Esophagus muscularis mucosa (tissue), 4 donors: Measurements from ENCODE around the gene CYP4A22. TPM values are rescaled to one million over a fixed set of nuclear protein-coding genes. Genes with fewer than 3 reads are reported as not detected.
"Not testable (repeated sequence)": the region's sequence is repeated elsewhere in the genome, so short reads cannot be mapped to it uniquely, and the experiment has no call there.

ENCODE experiments used
- DNase-seq: peaks from one replicate; pipeline ENCODE4 v3.0.0-alpha.2; 2017; ENCODE audit errors: extremely low spot score
- H3K27ac ChIP-seq, 4 donors: fragments of 200-600 bp; sonication (generic); replicated peaks in 1 of 4; 1 replicate in 3 of 4; 2 replicates in 1 of 4; pipeline ENCODE4 v1.5.1; 2016 to 2019; ENCODE audit warnings: mild to moderate bottlenecking in 1 of 4
- H3K27me3 ChIP-seq, 4 donors: fragments of 200-600 bp; sonication (generic); one replicate each; pipeline versions ENCODE4 v1.5.1 to v1.6.0; 2016 to 2019
- H3K36me3 ChIP-seq, 4 donors: fragments of 200-600 bp; sonication (generic); one replicate each; pipeline ENCODE4 v1.5.1; 2016 to 2019
- H3K4me1 ChIP-seq, 4 donors: fragments of 200-600 bp; sonication (generic); one replicate each; pipeline ENCODE4 v1.5.1; 2016 to 2019
- H3K4me3 ChIP-seq, 4 donors: fragments of 200-600 bp; sonication (generic); 1 replicate in 2 of 4; 2 replicates in 2 of 4; pipeline ENCODE4 v1.5.1; 2016 to 2019; ENCODE audit warnings: mild to moderate bottlenecking in 4 of 4, moderate library complexity in 1 of 4
- H3K9me3 ChIP-seq, 4 donors: fragments of 200-600 bp; sonication (generic); 1 replicate in 3 of 4; 2 replicates in 1 of 4; pipeline ENCODE4 v1.5.1; 2016 to 2019
- EP300 ChIP-seq: sonication (generic); formaldehyde crosslinking; IDR thresholded peaks from one replicate; pipeline ENCODE4 v1.6.1; 2017; ENCODE audit warnings: antibody characterized with exemption
- POLR2A ChIP-seq: fragments of 450-650 bp; IDR thresholded peaks from one replicate; pipeline ENCODE4 v1.6.1; 2017; ENCODE audit warnings: antibody characterized with exemption, moderate library complexity, mild to moderate bottlenecking, low read depth
- POLR2AphosphoS5 ChIP-seq, 2 donors: sonication (generic); formaldehyde crosslinking; IDR thresholded peaks; one replicate each; pipeline ENCODE4 v1.6.1; 2017; ENCODE audit warnings: antibody characterized with exemption in 2 of 2
- WGBS: methylation state at CpG from one replicate; pipeline ENCODE4 v1.1.5; 2018; 5-methylcytosine and 5-hydroxymethylcytosine counted together
- intact Hi-C: fragments of 100-400 bp; cut with DNase I; formaldehyde crosslinking; loops from one replicate; pipeline ENCODE4 v1.15.1; 2023
- total RNA-seq, 4 donors: library from RNA; depleted of rRNA; stranded (reverse); fragments of >200 nt; gene quantifications; one replicate each; pipeline versions ENCODE4 v1.1.0 to v1.2.1, GENCODE V29; 2016
- TF ChIP-seq, protein P1 (sequence below), 3 experiments: fragments of 200-600 bp in 2 of 3; fragments of 450-650 bp in 1 of 3; sonication (generic) in 2 of 3; IDR thresholded peaks; one replicate each; pipeline ENCODE4 v1.5.1; 2017 to 2019; ENCODE audit warnings: antibody characterized with exemption in 3 of 3, mild to moderate bottlenecking in 2 of 3, moderate library complexity in 1 of 3

CYP4A22 gene
- under 1 TPM in 2 of 4 donors, not detected in 2; 0.19 to 0.46 TPM for total RNA-seq

DNA sequence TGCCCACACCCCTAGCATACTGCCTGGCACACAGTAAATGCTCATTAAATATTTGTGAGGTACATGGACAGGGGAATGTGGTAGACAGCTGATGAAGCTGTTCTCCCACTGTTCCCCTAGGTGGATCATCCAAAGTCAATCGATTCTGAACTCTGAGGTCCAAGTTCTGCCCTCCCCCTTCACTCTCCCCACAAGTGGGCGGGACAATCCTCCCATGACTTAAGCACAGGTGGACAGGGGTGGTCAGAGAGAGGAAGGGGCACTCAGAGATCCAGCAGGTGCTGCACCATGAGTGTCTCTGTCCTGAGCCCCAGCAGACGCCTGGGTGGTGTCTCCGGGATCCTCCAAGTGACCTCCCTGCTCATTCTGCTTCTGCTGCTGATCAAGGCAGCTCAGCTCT lies at the start of gene CYP4A22:
Gene CYP4A22, plus strand, starts transcription at position 244 of the 400 bp plus-strand sequence. Its CDS starts 45 bp downstream, at position 289.
- intact Hi-C loops, result no loop called here
- WGBS, result 81% methylated on average over 3 of the region's 4 CpGs

DNA sequence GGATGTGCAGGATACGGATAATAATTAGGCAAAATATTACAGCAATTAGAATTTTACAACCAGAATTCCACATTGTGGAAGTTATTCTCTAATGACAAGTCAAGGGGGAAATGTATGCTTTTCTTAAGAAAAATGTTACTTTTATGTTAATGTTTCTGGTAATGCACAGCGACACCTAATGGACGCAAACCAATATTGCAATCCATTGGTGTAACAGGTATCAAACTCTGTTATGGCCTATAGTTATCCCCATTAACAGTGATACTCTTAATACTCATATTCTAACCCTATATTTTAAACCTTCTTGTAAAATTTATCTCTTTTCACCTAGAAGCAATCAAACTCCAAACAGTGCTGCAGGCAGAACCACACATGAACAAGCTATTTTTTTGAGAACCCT lies 47.9 kb upstream of the CYP4A22 start:
- H3K27ac ChIP-seq, intact Hi-C loops, H3K4me3 ChIP-seq, H3K36me3 ChIP-seq, DNase-seq, H3K27me3 ChIP-seq, H3K4me1 ChIP-seq, H3K9me3 ChIP-seq: not testable (repeated sequence)
- TF ChIP-seq, protein P1, sequence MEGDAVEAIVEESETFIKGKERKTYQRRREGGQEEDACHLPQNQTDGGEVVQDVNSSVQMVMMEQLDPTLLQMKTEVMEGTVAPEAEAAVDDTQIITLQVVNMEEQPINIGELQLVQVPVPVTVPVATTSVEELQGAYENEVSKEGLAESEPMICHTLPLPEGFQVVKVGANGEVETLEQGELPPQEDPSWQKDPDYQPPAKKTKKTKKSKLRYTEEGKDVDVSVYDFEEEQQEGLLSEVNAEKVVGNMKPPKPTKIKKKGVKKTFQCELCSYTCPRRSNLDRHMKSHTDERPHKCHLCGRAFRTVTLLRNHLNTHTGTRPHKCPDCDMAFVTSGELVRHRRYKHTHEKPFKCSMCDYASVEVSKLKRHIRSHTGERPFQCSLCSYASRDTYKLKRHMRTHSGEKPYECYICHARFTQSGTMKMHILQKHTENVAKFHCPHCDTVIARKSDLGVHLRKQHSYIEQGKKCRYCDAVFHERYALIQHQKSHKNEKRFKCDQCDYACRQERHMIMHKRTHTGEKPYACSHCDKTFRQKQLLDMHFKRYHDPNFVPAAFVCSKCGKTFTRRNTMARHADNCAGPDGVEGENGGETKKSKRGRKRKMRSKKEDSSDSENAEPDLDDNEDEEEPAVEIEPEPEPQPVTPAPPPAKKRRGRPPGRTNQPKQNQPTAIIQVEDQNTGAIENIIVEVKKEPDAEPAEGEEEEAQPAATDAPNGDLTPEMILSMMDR (IDR thresholded peaks at IDR 0.05), result peak in 2 of 3 experiments; percentile 38 to 51
- 3% methylated on average over 3 of the region's 3 CpGs for WGBS

More for the DNA sequence above, at the start of gene CYP4A22:
- DNase-seq, result no peak
- H3K9me3 ChIP-seq, result no peaks in the 10 kb centered on the region
- no peak within 1 kb of the TSS for H3K4me3 ChIP-seq
- TF ChIP-seq EP300 (no peak), POLR2AphosphoS5 (IDR thresholded peaks at IDR 0.05) (no peak), POLR2A (no peak)
- TF ChIP-seq, protein P1 (IDR thresholded peaks at IDR 0.05), result no peak
- H3K36me3 ChIP-seq, result no peaks in the 10 kb centered on the region
- no peaks in the 10 kb centered on the region for H3K4me1 ChIP-seq
- peaks cover 0 to 12% (median 0%) of the 10 kb centered on the region in 4 donors for H3K27me3 ChIP-seq
- H3K27ac ChIP-seq, result no peak within 1 kb of the TSS

DNA sequence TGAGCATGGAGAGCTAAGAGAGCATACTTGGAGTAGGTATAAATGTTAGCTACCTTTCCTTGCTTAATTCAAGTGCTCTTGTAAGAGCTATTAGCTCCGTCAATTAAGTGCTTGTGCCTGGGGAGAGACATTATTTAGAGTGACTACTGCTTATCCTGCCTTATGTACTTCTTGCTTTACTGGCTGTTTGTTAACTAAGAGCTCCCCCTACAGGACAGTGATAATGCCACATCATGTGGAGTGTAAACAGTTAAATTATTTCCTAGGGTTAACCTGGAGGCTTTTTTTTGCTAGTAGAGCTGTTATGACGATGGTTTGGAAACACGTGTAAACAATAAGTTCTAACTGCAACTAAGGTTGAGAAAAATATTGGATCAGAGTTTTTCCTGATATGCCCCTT lies 45.8 kb upstream of the CYP4A22 start:
- no CpG with 5 or more reads among the region's 3 CpGs for WGBS
- H3K9me3 ChIP-seq, H3K4me3 ChIP-seq, H3K36me3 ChIP-seq, DNase-seq, H3K27me3 ChIP-seq, H3K4me1 ChIP-seq, intact Hi-C loops, H3K27ac ChIP-seq: not testable (repeated sequence)
- TF ChIP-seq, protein P1 (IDR thresholded peaks at IDR 0.05), result peak in 1 of 3 experiments; percentile 17

DNA sequence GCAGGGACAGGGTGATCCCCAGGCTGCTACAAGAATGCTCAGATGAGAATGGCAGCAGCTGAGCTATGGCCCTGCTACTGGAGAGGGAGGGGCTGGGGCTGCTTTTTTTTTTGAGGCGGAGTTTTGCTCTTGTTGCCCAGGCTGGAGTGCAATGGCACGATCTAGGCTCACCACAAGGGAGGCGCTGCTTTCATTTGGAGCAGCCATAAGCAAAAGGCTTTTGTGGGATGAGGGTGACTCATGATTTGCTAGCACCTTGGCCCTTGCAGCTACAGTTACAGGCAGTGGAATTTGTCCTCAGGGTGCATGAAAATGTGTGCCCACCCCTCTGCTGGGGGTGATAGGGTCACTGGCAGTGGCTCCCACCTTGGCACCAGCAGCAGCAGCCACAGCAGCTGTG lies 32.4 kb upstream of the CYP4A22 start:
- no peak for DNase-seq
- WGBS, result 85% methylated on average over 3 of the region's 3 CpGs
- Histone ChIP-seq H3K27ac (no peak overlapping the region), H3K36me3 (no peaks in the 10 kb centered on the region), H3K4me1 (no peaks in the 10 kb centered on the region), H3K4me3 (no peak overlapping the region), H3K9me3 (peaks cover 0 to 21% (median 7%) of the 10 kb centered on the region in 4 donors), H3K27me3 (peaks cover 0 to 6% (median 0%) of the 10 kb centered on the region in 4 donors)
- intact Hi-C loops, result no loop called here
- TF ChIP-seq EP300 (no peak), POLR2AphosphoS5 (IDR thresholded peaks at IDR 0.05) (no peak), POLR2A (no peak)
- TF ChIP-seq, protein P1 (IDR thresholded peaks at IDR 0.05), result no peak

GRCh38 chr1:47106792-47107191 lies 30.4 kb upstream of the CYP4A22 start:
- no peak overlapping the region for H3K4me3 ChIP-seq
- TF ChIP-seq EP300 (no peak), POLR2A (no peak), POLR2AphosphoS5 (IDR thresholded peaks at IDR 0.05) (no peak)
- TF ChIP-seq, protein P1 (IDR thresholded peaks at IDR 0.05), result no peak
- H3K27me3 ChIP-seq, result peaks cover 0 to 6% (median 0%) of the 10 kb centered on the region in 4 donors
- peaks cover 0 to 15% (median 7%) of the 10 kb centered on the region in 4 donors for H3K9me3 ChIP-seq
- H3K36me3 ChIP-seq, result no peaks in the 10 kb centered on the region
- intact Hi-C loops, result no loop called here
- no peaks in the 10 kb centered on the region for H3K4me1 ChIP-seq
- WGBS, result 87% methylated on average over 3 of the region's 3 CpGs
- no peak overlapping the region for H3K27ac ChIP-seq
- no peak for DNase-seq

- WGBS, result 51% methylated on average over 7 of the region's 10 CpGs
- H3K27ac ChIP-seq, H3K36me3 ChIP-seq, H3K4me1 ChIP-seq, DNase-seq, H3K27me3 ChIP-seq, H3K4me3 ChIP-seq, intact Hi-C loops, H3K9me3 ChIP-seq: not testable (repeated sequence)
These were observed 29.2 kb upstream of the CYP4A22 start for GRCh38 chr1:47107851-47108574.

GRCh38 chr1:47109482-47109881 lies 27.8 kb upstream of the CYP4A22 start:
- H3K4me1 ChIP-seq, H3K27me3 ChIP-seq, H3K4me3 ChIP-seq, intact Hi-C loops, H3K9me3 ChIP-seq, DNase-seq, H3K36me3 ChIP-seq, H3K27ac ChIP-seq: not testable (repeated sequence)
